Endothelial cell (in vitro differentiated cells): ENCODE data around the gene GREB1. TPM values are rescaled to one million over a fixed set of nuclear protein-coding genes. Genes with fewer than 3 reads are reported as not detected.

Experiments
- DNase-seq: peaks from one replicate; pipeline ENCODE4 v3.0.0; 2021; ENCODE audit warnings: low spot score
- H3K27ac Mint-ChIP-seq: one replicate; pipeline ENCODE4 v1.8.0; 2021; ENCODE audit warnings: mixed read lengths, inconsistent platforms; ENCODE audit not compliant: unreplicated experiment
- H3K27me3 Mint-ChIP-seq: one replicate; pipeline ENCODE4 v1.8.0; 2021; ENCODE audit warnings: mild to moderate bottlenecking, moderate library complexity, mixed read lengths, inconsistent platforms; ENCODE audit not compliant: unreplicated experiment
- H3K36me3 Mint-ChIP-seq: one replicate; pipeline ENCODE4 v1.8.0; 2021; ENCODE audit warnings: mild to moderate bottlenecking, low read depth, mixed read lengths, inconsistent platforms; ENCODE audit not compliant: unreplicated experiment
- H3K4me1 Mint-ChIP-seq: one replicate; pipeline ENCODE4 v1.8.0; 2021; ENCODE audit warnings: mild to moderate bottlenecking, mixed read lengths, inconsistent platforms; ENCODE audit not compliant: unreplicated experiment
- H3K4me3 Mint-ChIP-seq: one replicate; pipeline ENCODE4 v1.8.0; 2021; ENCODE audit warnings: mild to moderate bottlenecking, mixed read lengths, inconsistent platforms; ENCODE audit not compliant: unreplicated experiment
- H3K9me3 Mint-ChIP-seq: one replicate; pipeline ENCODE4 v1.8.0; 2021; ENCODE audit warnings: mixed read lengths, inconsistent platforms; ENCODE audit not compliant: unreplicated experiment
- CTCF ChIP-seq: fragments of 200-600 bp; sonication (generic); IDR thresholded peaks from one replicate; pipeline ENCODE4 v1.5.0; 2021; ENCODE audit warnings: antibody characterized with exemption; ENCODE audit not compliant: unreplicated experiment
- long read RNA-seq: library from polyadenylated mRNA; unstranded; transcript quantifications from one replicate; pipeline ENCODE4 v2.0.0, GENCODE V29; 2020; ENCODE audit not compliant: unreplicated experiment
- total RNA-seq: library from RNA; stranded (reverse); fragmentation: NEBNext Ultra II Directional; extraction: Animal tissue kit (Norgen Biotek cat#: 25700); gene quantifications from one replicate; pipeline ENCODE4 v1.2.1, GENCODE V29; 2021; ENCODE audit not compliant: unreplicated experiment

Gene GREB1
- 35.9 TPM for total RNA-seq
- long read RNA-seq, partial matches to known transcripts = 1 of 3 reads
- long read RNA-seq, other reads (novel, unspliced or antisense) = 2 of 3 reads

- no peak for TF ChIP-seq CTCF
- Mint-ChIP-seq H3K27me3 (no peaks in the 10 kb centered on the region), H3K4me3 (no peak within 1 kb of the TSS), H3K4me1 (no peaks in the 10 kb centered on the region), H3K36me3 (no peaks in the 10 kb centered on the region), H3K27ac (no peak within 1 kb of the TSS), H3K9me3 (no peaks in the 10 kb centered on the region)
- no peak for DNase-seq
Measured at GRCh38 chr2:11533278-11534070, at the start of gene GREB1. Gene GREB1, plus strand, starts transcription at chr2:11534045. Its CDS starts 22,570 bp downstream, at chr2:11556615.

- DNase-seq = no peak
- Mint-ChIP-seq H3K9me3 (no peaks in the 10 kb centered on the region), H3K4me3 (no peak overlapping the region), H3K27ac (no peak overlapping the region), H3K4me1 (peaks cover 24% of the 10 kb centered on the region), H3K36me3 (no peaks in the 10 kb centered on the region), H3K27me3 (peaks cover 6% of the 10 kb centered on the region)
- no peak for TF ChIP-seq CTCF
Measured at GRCh38 chr2:11488809-11489208, 45.0 kb upstream of the GREB1 start.

- peaks cover 22% of the 10 kb centered on the region for H3K4me1 Mint-ChIP-seq
- H3K27ac Mint-ChIP-seq = no peak overlapping the region
- H3K4me3 Mint-ChIP-seq = no peak overlapping the region
- H3K9me3 Mint-ChIP-seq = no peaks in the 10 kb centered on the region
- DNase-seq = no peak
- H3K27me3 Mint-ChIP-seq = peaks cover 6% of the 10 kb centered on the region
- no peaks in the 10 kb centered on the region for H3K36me3 Mint-ChIP-seq
- TF ChIP-seq CTCF = no peak
Measured at GRCh38 chr2:11490194-11490593, 43.7 kb upstream of the GREB1 start.

GRCh38 chr2:11491348-11491933 lies 42.4 kb upstream of the GREB1 start:
- peaks cover 6% of the 10 kb centered on the region for H3K27me3 Mint-ChIP-seq
- H3K4me1 Mint-ChIP-seq = peaks cover 25% of the 10 kb centered on the region
- H3K27ac Mint-ChIP-seq = peak overlapping the region; percentile 83
- no peak for TF ChIP-seq CTCF
- no peaks in the 10 kb centered on the region for H3K36me3 Mint-ChIP-seq
- H3K4me3 Mint-ChIP-seq = peak overlapping the region; percentile 73
- no peaks in the 10 kb centered on the region for H3K9me3 Mint-ChIP-seq
- DNase-seq = no peak

- no peaks in the 10 kb centered on the region for H3K36me3 Mint-ChIP-seq
- H3K27me3 Mint-ChIP-seq = peaks cover 6% of the 10 kb centered on the region
- TF ChIP-seq CTCF = no peak
- no peak for DNase-seq
- H3K9me3 Mint-ChIP-seq = no peaks in the 10 kb centered on the region
- no peak overlapping the region for H3K4me3 Mint-ChIP-seq
- peak overlapping the region; percentile 83 for H3K27ac Mint-ChIP-seq
- H3K4me1 Mint-ChIP-seq = peaks cover 25% of the 10 kb centered on the region
Measured at GRCh38 chr2:11492244-11492643, 41.6 kb upstream of the GREB1 start.
